ENCODE measurements around the gene EXOC4.

The EXOC4 gene

DNA sequence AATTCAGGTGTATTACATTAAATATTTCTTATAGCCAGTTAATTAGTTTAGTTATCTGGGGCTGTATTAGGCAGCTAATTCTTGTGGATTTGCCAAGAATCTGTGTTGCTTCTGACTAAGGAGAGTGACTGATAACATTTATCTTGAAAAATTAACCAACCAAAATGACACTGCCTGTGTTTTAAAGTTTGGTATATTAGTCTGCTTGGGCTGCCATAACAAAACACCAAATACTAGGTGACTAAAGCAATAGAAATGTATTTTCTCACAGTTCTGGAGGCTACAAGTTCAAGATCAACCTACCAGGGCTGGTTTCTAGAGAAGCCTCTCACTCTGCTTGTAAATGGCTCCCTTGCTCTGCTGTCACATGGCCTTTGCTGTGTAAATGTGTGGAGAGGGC lies 12.9 kb downstream of the EXOC4 start:
- no peak for DNase-seq
- Histone ChIP-seq H3K4me1 (peaks cover 0 to under 1% (median 0%) of the 10 kb centered on the region in 4 donors), H3K4me3 (no peak overlapping the region), H3K36me3 (no peaks in the 10 kb centered on the region), H3K9me3 (no peaks in the 10 kb centered on the region), H3K27me3 (no peaks in the 10 kb centered on the region), H3K27ac (no peak overlapping the region)
- TF ChIP-seq, protein P1, sequence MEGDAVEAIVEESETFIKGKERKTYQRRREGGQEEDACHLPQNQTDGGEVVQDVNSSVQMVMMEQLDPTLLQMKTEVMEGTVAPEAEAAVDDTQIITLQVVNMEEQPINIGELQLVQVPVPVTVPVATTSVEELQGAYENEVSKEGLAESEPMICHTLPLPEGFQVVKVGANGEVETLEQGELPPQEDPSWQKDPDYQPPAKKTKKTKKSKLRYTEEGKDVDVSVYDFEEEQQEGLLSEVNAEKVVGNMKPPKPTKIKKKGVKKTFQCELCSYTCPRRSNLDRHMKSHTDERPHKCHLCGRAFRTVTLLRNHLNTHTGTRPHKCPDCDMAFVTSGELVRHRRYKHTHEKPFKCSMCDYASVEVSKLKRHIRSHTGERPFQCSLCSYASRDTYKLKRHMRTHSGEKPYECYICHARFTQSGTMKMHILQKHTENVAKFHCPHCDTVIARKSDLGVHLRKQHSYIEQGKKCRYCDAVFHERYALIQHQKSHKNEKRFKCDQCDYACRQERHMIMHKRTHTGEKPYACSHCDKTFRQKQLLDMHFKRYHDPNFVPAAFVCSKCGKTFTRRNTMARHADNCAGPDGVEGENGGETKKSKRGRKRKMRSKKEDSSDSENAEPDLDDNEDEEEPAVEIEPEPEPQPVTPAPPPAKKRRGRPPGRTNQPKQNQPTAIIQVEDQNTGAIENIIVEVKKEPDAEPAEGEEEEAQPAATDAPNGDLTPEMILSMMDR (IDR thresholded peaks at IDR 0.05) = no peak
- intact Hi-C loops (cut with DNase I; ENCODE audit: low total_unique reads) = no loop called here

DNA sequence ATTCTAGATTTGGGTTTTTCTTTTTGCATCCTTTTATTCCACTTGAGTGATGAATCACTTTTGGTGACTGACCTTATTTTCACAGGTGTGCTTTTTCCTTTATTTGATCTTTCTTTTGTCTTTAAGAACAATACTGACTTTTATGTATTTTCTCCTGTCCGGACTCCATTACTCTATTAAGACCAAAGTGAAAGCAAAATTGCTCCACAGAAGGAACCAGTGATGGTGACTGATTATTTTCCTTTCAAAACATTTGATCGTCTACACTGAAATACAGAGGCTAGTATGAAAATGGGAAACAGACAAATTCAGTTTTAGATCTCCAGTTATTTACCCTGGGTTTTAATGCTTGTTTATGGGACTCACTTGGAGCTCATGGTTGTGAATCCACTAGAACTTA lies 15.5 kb downstream of the EXOC4 start:
- intact Hi-C loops (cut with DNase I; ENCODE audit: low total_unique reads) = no loop called here
- H3K4me3 ChIP-seq = no peak overlapping the region
- no peak for DNase-seq

DNA sequence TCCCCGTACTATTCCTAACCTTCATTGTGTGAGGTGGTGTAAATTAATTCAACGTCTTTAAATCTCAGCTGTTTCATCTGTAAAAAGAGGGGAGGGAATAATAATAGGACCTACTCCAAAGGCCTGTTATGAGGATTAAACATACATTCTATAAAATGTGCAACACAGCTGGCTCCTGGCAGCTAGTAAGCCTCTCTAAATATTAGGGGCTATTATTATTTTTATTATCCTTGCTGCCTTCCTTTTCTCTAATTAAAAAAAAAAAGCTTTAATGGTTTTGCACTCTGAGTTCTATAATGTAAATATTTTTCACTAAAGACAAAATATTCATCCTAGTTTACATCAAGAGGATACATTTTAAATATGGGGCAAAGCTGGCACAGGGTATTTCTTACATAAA lies 19.5 kb downstream of the EXOC4 start:
- intact Hi-C loops (cut with DNase I; ENCODE audit: low total_unique reads) = no loop called here
- Histone ChIP-seq H3K36me3 (peaks cover 15 to 22% (median 21%) of the 10 kb centered on the region in 3 donors), H3K4me1 (no peaks in the 10 kb centered on the region), H3K27ac (no peak overlapping the region), H3K27me3 (no peaks in the 10 kb centered on the region), H3K4me3 (no peak overlapping the region), H3K9me3 (no peaks in the 10 kb centered on the region)
- TF ChIP-seq, protein P1 (IDR thresholded peaks at IDR 0.05) = no peak
- no peak for DNase-seq

More for the DNA sequence above, 15.5 kb downstream of the EXOC4 start:
- TF ChIP-seq, protein P1 (IDR thresholded peaks at IDR 0.05) = no peak
- Histone ChIP-seq H3K4me1 (no peaks in the 10 kb centered on the region), H3K36me3 (no peaks in the 10 kb centered on the region), H3K9me3 (no peaks in the 10 kb centered on the region), H3K27ac (no peak overlapping the region), H3K27me3 (no peaks in the 10 kb centered on the region)

DNA sequence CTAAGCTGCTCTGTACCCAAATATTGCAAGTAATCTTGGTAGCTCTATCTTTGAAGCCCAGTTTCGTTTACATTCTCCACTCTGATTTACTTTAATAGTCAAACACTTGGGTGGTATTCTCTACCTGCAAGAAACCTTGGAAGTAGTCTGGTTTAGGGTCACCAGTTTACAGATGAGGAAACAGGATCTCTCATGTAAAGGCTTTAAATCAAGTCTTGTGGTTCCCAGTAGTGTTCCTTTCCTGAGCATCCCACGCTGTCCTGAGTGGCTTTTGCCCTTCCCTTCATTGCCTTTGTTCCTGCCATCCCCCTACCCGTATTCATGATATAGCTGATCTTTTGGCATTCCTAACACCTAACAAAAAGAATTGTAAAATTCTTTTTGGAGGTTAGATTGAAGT lies 20.3 kb downstream of the EXOC4 start:
- H3K4me3 ChIP-seq = no peak overlapping the region
- no peak for DNase-seq
- H3K9me3 ChIP-seq = no peaks in the 10 kb centered on the region
- TF ChIP-seq, protein P1 (IDR thresholded peaks at IDR 0.05) = no peak
- H3K27ac ChIP-seq = no peak overlapping the region
- H3K36me3 ChIP-seq = peaks cover 15 to 28% (median 22%) of the 10 kb centered on the region in 3 donors
- no peaks in the 10 kb centered on the region for H3K4me1 ChIP-seq
- intact Hi-C loops (cut with DNase I; ENCODE audit: low total_unique reads) = no loop called here
- H3K27me3 ChIP-seq = no peaks in the 10 kb centered on the region

DNA sequence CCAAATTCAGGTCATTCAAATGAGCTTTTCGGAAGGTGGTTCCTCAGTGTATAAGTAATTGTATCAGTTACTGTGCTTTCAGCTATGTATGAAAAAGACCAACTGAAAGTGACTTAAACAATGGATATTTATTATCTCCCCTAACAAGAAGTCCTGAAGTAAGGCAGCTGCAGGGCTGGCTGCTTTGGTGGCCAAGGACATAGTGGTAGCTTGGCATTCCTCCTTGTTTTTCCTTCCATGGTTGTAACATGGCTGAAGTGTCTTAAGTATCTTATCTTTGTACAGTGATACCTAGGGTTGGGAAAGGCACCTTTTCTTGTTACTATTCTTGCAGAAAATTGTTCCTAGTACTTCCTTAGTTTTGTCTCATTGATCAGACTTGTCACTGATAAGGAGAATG lies 21.4 kb downstream of the EXOC4 start:
- intact Hi-C loops (cut with DNase I; ENCODE audit: low total_unique reads) = no loop called here
- no peaks in the 10 kb centered on the region for H3K27me3 ChIP-seq
- no peak overlapping the region for H3K27ac ChIP-seq
- no peaks in the 10 kb centered on the region for H3K4me1 ChIP-seq
- H3K9me3 ChIP-seq = no peaks in the 10 kb centered on the region
- H3K36me3 ChIP-seq = peaks cover 15 to 34% (median 22%) of the 10 kb centered on the region in 3 donors
- DNase-seq = no peak
- H3K4me3 ChIP-seq = no peak overlapping the region
- TF ChIP-seq, protein P1 (IDR thresholded peaks at IDR 0.05) = no peak

DNA sequence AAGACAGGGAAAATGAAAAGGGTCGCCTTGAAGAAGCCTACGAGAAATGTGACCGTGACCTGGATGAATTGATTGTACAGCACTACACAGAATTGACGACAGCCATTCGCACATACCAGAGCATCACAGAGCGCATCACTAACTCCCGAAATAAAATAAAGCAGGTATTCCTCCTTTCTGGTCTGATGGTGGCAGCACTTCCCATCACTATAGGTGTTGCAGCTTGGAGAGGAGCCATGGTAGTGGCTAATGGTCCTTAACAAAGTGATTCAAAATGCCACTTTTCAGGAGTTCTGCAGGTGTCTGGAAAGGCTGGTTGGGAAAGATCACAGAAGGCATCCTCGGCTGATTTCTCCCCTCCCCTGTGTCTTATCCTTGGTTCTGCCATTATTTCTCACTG lies 22.1 kb downstream of the EXOC4 start:
- H3K9me3 ChIP-seq = no peaks in the 10 kb centered on the region
- H3K27ac ChIP-seq = no peak overlapping the region
- peaks cover 15 to 42% (median 22%) of the 10 kb centered on the region in 3 donors for H3K36me3 ChIP-seq
- H3K27me3 ChIP-seq = no peaks in the 10 kb centered on the region
- H3K4me1 ChIP-seq = no peaks in the 10 kb centered on the region
- no peak for DNase-seq
- intact Hi-C loops (cut with DNase I; ENCODE audit: low total_unique reads) = no loop called here
- TF ChIP-seq, protein P1 (IDR thresholded peaks at IDR 0.05) = no peak
- no peak overlapping the region for H3K4me3 ChIP-seq
